BLaER1 (cell line): ENCODE measurements around the gene SALL2.
A peak's percentile ranks its signal among the peaks of the same experiment; 100 is the strongest.

Experiments
- H3K27ac ChIP-seq: shearing (Covaris generic); formaldehyde crosslinking; 2 replicates; pipeline ENCODE4 v1.8.1; 2022
- H3K27me3 ChIP-seq: shearing (Covaris generic); formaldehyde crosslinking; 2 replicates; pipeline ENCODE4 v1.8.1; 2022
- H3K36me3 ChIP-seq: shearing (Covaris generic); formaldehyde crosslinking; 2 replicates; pipeline ENCODE4 v1.8.1; 2022
- H3K4me1 ChIP-seq: shearing (Covaris generic); formaldehyde crosslinking; 2 replicates; pipeline ENCODE4 v1.8.1; 2022
- H3K4me2 ChIP-seq: shearing (Covaris generic); formaldehyde crosslinking; 2 replicates; pipeline ENCODE4 v1.8.1; 2022
- H3K4me3 ChIP-seq: shearing (Covaris generic); formaldehyde crosslinking; 2 replicates; pipeline ENCODE4 v1.8.1; 2022
- H3K9ac ChIP-seq: shearing (Covaris generic); formaldehyde crosslinking; 2 replicates; pipeline ENCODE4 v1.8.1; 2022
- H3K9me3 ChIP-seq: shearing (Covaris generic); formaldehyde crosslinking; 2 replicates; pipeline ENCODE4 v1.8.1; 2022
- H4K20me1 ChIP-seq: shearing (Covaris generic); formaldehyde crosslinking; 2 replicates; pipeline ENCODE4 v1.8.1; 2022
- Cebpa-rat ChIP-seq: shearing (Covaris generic); IDR thresholded peaks from 2 replicates; pipeline ENCODE4 v1.8.1; 2022

Gene SALL2

DNA sequence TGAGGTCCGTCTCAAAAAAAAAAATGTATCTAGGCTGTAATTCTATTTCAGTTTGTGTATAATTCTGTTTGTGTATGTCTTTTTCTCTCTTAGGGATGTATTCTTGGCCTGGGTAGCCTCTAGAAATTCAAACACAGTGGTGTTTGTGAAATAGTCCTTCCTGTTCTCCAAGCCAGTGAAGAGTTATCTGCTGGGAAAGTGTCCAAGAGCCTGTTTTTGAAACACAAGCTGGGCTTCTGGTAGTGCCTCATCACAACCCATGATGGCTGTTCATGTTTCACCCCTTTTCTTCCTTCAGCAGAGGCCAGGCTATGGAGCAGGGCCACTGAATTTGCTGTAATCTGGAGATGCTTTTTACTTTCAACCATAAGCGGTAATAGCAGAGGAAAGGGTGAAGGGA, 29.7 kb downstream of the SALL2 start:
- H3K27me3 ChIP-seq, result no peaks in the 10 kb centered on the region
- no peak overlapping the region for H3K4me2 ChIP-seq
- peaks cover 12% of the 10 kb centered on the region; the same call in 1 of the 2 replicates for H4K20me1 ChIP-seq
- H3K36me3 ChIP-seq, result peaks cover 100% of the 10 kb centered on the region
- H3K4me3 ChIP-seq, result no peak overlapping the region
- no peaks in the 10 kb centered on the region for H3K9me3 ChIP-seq
- H3K9ac ChIP-seq, result no peak overlapping the region
- no peak overlapping the region for H3K27ac ChIP-seq
- H3K4me1 ChIP-seq, result no peaks in the 10 kb centered on the region
- no peak for TF ChIP-seq Cebpa-rat

DNA sequence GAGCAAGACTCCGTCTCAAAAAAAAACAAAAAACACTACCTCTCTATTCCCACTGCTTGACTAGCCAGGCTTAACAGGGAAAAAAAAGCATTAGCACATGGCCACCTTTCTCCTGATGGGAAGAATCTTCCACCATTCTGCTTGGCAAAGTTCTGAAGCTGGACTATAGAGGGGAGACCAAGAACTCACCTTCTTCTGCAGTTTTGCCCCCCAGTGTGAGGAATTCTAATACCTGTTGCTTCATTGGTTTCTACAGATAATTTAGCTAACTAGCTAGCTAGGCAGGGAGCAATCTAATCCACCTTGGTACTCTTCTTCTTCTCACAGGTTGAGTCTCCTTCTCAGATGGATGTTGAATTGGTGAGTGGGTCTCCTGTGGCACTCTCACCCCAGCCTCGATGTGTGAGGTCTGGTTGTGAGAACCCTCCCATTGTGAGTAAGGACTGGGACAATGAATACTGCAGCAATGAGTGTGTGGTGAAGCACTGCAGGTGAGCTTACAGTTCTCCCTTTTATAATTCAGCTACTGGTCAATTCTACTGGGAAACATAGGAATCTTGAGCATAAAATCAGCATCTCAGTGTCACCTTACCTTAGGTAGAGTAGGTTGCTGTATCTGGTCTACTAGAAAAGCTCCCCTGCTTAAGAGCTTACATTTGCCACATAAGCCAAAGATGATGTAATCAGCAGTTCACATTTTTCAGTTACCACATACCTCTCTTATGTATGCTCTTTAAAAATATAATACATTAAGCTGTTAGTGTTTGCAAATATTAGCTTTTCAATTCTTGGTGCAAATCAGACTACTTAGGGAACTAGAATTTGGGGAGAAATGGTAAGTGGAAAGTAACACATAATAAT, 31.0 kb downstream of the SALL2 start:
- Histone ChIP-seq H3K4me2 (no peak overlapping the region), H3K9me3 (no peaks in the 10 kb centered on the region), H3K4me1 (no peaks in the 10 kb centered on the region), H3K4me3 (no peak overlapping the region), H3K36me3 (peaks cover 100% of the 10 kb centered on the region), H4K20me1 (peaks cover 2% of the 10 kb centered on the region; the same call in 1 of the 2 replicates), H3K27me3 (no peaks in the 10 kb centered on the region), H3K9ac (no peak overlapping the region), H3K27ac (no peak overlapping the region)
- no peak for TF ChIP-seq Cebpa-rat

DNA sequence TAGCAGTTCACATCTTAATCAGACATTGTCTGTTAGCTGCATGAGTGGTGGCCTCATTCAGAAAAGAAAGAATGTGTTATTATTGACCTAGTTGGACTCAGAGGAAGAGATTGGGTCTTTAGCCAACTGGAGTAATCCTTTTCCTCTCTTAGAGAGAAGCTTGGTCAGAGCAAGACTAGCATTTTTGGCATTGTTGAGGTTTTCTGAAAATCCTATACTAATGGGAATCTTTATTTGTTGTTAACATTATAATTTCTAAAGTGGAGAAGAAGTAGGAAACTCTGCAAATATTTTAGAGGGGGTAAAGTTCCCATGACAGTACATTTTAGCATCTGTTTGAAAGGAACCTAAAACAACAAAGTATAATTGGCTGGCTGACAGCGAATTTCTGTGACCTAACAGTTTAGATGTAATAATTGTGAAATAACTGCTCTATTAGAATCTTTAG, 39.5 kb downstream of the SALL2 start:
- TF ChIP-seq Cebpa-rat, result no peak
- H3K4me1 ChIP-seq, result no peaks in the 10 kb centered on the region
- H3K9me3 ChIP-seq, result no peaks in the 10 kb centered on the region
- peaks cover 38% of the 10 kb centered on the region for H4K20me1 ChIP-seq
- no peak overlapping the region for H3K4me3 ChIP-seq
- no peak overlapping the region for H3K4me2 ChIP-seq
- H3K36me3 ChIP-seq, result peaks cover 64% of the 10 kb centered on the region
- no peaks in the 10 kb centered on the region for H3K27me3 ChIP-seq
- H3K9ac ChIP-seq, result no peak overlapping the region
- H3K27ac ChIP-seq, result no peak overlapping the region

DNA sequence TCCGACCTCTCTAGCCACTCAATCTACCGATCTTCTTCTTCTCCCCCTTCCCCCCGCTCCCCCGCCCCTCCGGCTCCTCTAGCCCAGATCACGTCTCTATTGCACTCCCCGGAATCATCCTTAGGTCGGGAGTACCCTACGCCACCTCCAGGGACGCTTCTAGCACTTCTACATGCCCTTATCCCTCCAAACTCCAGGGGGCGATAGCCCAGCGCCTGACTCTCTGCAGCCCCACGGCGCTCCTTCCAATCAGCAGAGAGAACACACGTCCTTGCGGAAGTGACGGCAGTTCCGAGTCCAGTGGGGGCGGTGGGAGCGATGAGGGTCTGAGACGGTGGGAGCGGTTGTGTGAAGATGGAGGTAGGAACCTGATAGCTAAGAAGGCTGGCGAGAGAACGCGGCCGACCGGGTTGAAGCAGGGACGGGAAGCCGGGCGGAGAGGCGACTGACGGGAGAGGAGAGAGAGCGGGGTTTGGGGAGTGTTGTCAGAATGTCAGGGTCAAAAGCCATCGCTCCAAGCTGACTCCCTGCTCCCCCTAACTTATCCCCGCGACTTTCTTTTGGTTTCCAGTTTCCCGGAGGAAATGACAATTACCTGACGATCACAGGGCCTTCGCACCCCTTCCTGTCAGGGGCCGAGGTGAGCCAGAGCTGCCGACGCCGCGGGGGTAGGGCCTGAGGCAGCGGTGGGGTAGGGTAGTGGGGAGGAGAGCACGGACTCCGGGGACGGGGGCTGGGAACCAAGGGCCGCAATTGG, 49.0 kb downstream of the SALL2 start, which contains the start of the genes RAB2B and TOX4:
TSS of gene RAB2B (minus strand) at position 35 of the 757 bp plus-strand sequence. CDS start 87 bp downstream, outside the sequence.
TSS of gene TOX4 (plus strand) at position 271 of the 757 bp plus-strand sequence. CDS start at position 355, 84 bp downstream.
- H4K20me1 ChIP-seq, result peaks cover 44% of the 10 kb centered on the region
- H3K9me3 ChIP-seq, result no peaks in the 10 kb centered on the region
- H3K4me3 ChIP-seq, result peak within 1 kb of the TSS; percentile 98
- TF ChIP-seq Cebpa-rat, result no peak
- peak within 1 kb of the TSS; percentile 79 for H3K27ac ChIP-seq
- H3K9ac ChIP-seq, result peak within 1 kb of the TSS; percentile 90
- peaks cover 25% of the 10 kb centered on the region for H3K4me1 ChIP-seq
- H3K4me2 ChIP-seq, result peak within 1 kb of the TSS; percentile 92
- peaks cover 55% of the 10 kb centered on the region for H3K36me3 ChIP-seq
- no peaks in the 10 kb centered on the region for H3K27me3 ChIP-seq

DNA sequence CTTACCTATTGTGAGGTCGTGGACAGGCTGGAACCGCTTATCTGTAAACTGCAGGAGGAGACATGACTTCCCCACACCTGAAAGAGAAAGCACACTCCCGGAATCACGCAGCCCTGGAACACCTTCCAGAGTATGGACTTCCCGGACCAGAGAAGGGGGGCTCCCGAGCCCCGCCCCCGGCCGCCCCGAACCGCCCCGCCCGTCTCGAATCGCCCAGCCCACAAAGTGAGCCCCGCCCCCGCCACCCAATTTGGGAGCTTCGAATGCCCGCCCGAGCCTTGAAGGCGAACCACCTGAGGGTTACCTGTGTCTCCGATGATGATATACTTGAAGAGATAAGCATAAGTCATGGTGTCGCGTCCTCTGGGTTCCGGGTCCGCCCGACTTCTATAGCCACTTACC, 49.6 kb downstream of the SALL2 start:
- 0 out of 2 replicates have a peak overlapping the region, but pooled peaks have one; percentile 18 for H3K27ac ChIP-seq
- peaks cover 25% of the 10 kb centered on the region for H3K4me1 ChIP-seq
- peak overlapping the region; percentile 69 for H3K4me2 ChIP-seq

DNA sequence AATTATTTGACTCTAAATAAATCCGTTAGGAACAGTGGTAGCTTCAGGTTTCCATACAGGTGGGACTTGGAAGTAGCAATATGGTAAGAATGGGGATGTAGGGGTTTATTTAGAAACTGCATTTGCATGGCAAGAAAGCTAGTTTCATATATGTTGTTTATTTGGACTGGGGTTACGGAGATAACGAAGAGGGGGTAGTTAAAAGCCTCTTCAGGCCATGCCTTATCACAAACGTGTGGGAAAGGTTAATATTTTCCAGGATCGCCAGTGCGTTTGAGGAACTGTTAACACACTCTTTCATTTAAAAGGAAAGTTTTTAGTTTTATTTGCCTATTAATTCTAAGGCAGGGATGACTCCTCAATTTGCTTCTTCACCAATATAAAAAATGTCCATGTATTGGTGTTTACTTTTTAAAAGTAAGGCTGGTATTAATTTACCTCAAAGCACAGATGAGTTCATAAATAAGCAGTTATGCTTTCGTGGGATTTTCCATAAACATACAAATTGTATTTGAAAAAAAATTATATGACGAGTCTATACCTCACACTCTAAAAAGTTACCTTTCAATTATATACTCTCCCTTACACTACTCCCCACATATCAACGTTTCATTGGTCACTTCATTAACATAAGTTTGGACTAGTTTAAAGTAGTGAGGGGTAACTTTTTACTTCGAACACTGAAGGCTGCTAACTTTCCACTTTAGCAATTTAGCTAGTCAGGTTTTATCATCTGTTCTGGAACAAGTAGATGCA, 50.2 kb downstream of the SALL2 start:
- Histone ChIP-seq H3K36me3 (peaks cover 49% of the 10 kb centered on the region), H3K27me3 (no peaks in the 10 kb centered on the region), H3K9me3 (no peaks in the 10 kb centered on the region), H3K4me3 (peak overlapping the region; percentile 98), H3K27ac (0 out of 2 replicates have a peak overlapping the region, but pooled peaks have one; percentile 18), H3K4me2 (peak overlapping the region; percentile 69), H3K4me1 (peaks cover 25% of the 10 kb centered on the region), H3K9ac (peak overlapping the region; percentile 73), H4K20me1 (peaks cover 34% of the 10 kb centered on the region)
- TF ChIP-seq Cebpa-rat, result no peak

More for the DNA sequence above, 49.6 kb downstream of the SALL2 start:
- Histone ChIP-seq H3K9me3 (no peaks in the 10 kb centered on the region), H3K9ac (peak overlapping the region; percentile 73), H3K36me3 (peaks cover 50% of the 10 kb centered on the region), H3K4me3 (peak overlapping the region; percentile 98), H4K20me1 (peaks cover 40% of the 10 kb centered on the region), H3K27me3 (no peaks in the 10 kb centered on the region)
- TF ChIP-seq Cebpa-rat, result no peak
